ENCODE data around the gene DRC1.
"Not testable (repeated sequence)": the region's sequence is repeated elsewhere in the genome, so short reads cannot be mapped to it uniquely, and the experiment has no call there.

DRC1 gene

GRCh38 chr2:26401739-26402541 lies at the start of gene DRC1:
DRC1 (plus strand) TSS chr2:26401920; CDS start chr2:26401990, 70 bp downstream.
- DNase-seq = no peak

- no peak for DNase-seq
Measured at GRCh38 chr2:26352892-26353291, 48.8 kb upstream of the DRC1 start.

GRCh38 chr2:26354469-26354868 lies 47.3 kb upstream of the DRC1 start:
- DNase-seq = not testable (repeated sequence)

- DNase-seq = no peak
Measured at GRCh38 chr2:26355038-26355995, 46.4 kb upstream of the DRC1 start.

GRCh38 chr2:26356111-26356510 lies 45.6 kb upstream of the DRC1 start:
- no peak for DNase-seq

- DNase-seq = no peak
Measured at GRCh38 chr2:26356771-26357170, 44.9 kb upstream of the DRC1 start.

- no peak for DNase-seq
Measured at GRCh38 chr2:26359886-26360473, 41.7 kb upstream of the DRC1 start.

- DNase-seq = no peak
Measured at GRCh38 chr2:26363323-26363722, 38.4 kb upstream of the DRC1 start.

GRCh38 chr2:26363958-26364357 lies 37.8 kb upstream of the DRC1 start:
- DNase-seq = no peak

GRCh38 chr2:26364669-26365068 lies 37.1 kb upstream of the DRC1 start:
- DNase-seq = no peak

GRCh38 chr2:26366957-26367356 lies 34.8 kb upstream of the DRC1 start:
- no peak for DNase-seq

- not testable (repeated sequence) for DNase-seq
Measured at GRCh38 chr2:26369664-26370063, 32.1 kb upstream of the DRC1 start.

GRCh38 chr2:26370909-26371308 lies 30.8 kb upstream of the DRC1 start:
- not testable (repeated sequence) for DNase-seq

GRCh38 chr2:26376799-26377198 lies 24.9 kb upstream of the DRC1 start:
- no peak for DNase-seq

GRCh38 chr2:26380281-26380680 lies 21.4 kb upstream of the DRC1 start:
- no peak for DNase-seq

- no peak for DNase-seq
Measured at GRCh38 chr2:26382564-26382963, 19.2 kb upstream of the DRC1 start.

GRCh38 chr2:26384183-26384582 lies 17.5 kb upstream of the DRC1 start:
- no peak for DNase-seq

- no peak for DNase-seq
Measured at GRCh38 chr2:26384597-26384996, 17.1 kb upstream of the DRC1 start.

- no peak for DNase-seq
Measured at GRCh38 chr2:26387189-26387588, 14.5 kb upstream of the DRC1 start.

- DNase-seq = no peak
Measured at GRCh38 chr2:26394694-26395093, 7.0 kb upstream of the DRC1 start.

- no peak for DNase-seq
Measured at GRCh38 chr2:26395394-26395793, 6.3 kb upstream of the DRC1 start.

GRCh38 chr2:26396734-26397298 lies 4.9 kb upstream of the DRC1 start:
- DNase-seq = no peak

GRCh38 chr2:26399771-26400376 lies 1.8 kb upstream of the DRC1 start:
- DNase-seq = no peak

Data from cortex of kidney (tissue), 1 donor.